Panc1 (cell line): ENCODE data around the gene NUDT15.

Source experiments
- POLR2AphosphoS5 ChIP-seq: IDR thresholded peaks from 2 replicates; pipeline ENCODE4 v1.6.1; 2012; ENCODE audit warnings: mild to moderate bottlenecking, low read depth, low read length, moderate library complexity
- TCF7L2 ChIP-seq: IDR thresholded peaks from 2 replicates; pipeline ENCODE4 v1.6.1; 2011; ENCODE audit warnings: mild to moderate bottlenecking, low read depth, low read length, inconsistent platforms
- TF ChIP-seq, protein P1 (sequence below): fragments of 450-650 bp; IDR thresholded peaks from 2 replicates; pipeline ENCODE4 v1.5.1; 2017; ENCODE audit warnings: mild to moderate bottlenecking
- TF ChIP-seq, protein P2 (sequence below), 2 experiments: IDR thresholded peaks; 2 replicates each; pipeline ENCODE4 v1.6.1; 2011 to 2012; ENCODE audit warnings: low read depth in 2 of 2, control low read depth in 1 of 2, low read length in 1 of 2, mild to moderate bottlenecking in 1 of 2, moderate library complexity in 1 of 2; ENCODE audit not compliant: insufficient read depth in 1 of 2

DNA sequence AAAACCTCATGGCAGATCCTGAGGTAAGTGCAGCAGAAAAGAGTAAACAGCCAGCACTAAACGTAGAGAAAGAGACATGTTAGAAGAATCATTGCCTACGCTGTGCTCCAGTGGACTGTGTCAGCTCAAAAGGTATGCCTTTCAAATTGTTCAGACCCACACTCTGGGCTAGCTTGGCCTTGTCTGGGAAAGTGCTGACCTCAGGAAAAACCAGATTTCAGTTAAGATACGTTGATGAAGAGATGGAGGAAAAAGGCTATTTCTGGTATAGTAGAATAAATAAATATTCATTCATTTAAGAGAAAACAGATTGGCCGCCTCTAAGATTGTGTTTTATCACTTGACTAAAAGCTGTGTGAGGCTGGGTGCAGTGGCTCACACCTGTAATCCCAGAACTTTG is 26.8 kb upstream of the NUDT15 start:
- TF ChIP-seq, protein P1, sequence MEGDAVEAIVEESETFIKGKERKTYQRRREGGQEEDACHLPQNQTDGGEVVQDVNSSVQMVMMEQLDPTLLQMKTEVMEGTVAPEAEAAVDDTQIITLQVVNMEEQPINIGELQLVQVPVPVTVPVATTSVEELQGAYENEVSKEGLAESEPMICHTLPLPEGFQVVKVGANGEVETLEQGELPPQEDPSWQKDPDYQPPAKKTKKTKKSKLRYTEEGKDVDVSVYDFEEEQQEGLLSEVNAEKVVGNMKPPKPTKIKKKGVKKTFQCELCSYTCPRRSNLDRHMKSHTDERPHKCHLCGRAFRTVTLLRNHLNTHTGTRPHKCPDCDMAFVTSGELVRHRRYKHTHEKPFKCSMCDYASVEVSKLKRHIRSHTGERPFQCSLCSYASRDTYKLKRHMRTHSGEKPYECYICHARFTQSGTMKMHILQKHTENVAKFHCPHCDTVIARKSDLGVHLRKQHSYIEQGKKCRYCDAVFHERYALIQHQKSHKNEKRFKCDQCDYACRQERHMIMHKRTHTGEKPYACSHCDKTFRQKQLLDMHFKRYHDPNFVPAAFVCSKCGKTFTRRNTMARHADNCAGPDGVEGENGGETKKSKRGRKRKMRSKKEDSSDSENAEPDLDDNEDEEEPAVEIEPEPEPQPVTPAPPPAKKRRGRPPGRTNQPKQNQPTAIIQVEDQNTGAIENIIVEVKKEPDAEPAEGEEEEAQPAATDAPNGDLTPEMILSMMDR = no peak
- no peak for TF ChIP-seq POLR2AphosphoS5
- TF ChIP-seq TCF7L2 = no peak
- TF ChIP-seq, protein P2, sequence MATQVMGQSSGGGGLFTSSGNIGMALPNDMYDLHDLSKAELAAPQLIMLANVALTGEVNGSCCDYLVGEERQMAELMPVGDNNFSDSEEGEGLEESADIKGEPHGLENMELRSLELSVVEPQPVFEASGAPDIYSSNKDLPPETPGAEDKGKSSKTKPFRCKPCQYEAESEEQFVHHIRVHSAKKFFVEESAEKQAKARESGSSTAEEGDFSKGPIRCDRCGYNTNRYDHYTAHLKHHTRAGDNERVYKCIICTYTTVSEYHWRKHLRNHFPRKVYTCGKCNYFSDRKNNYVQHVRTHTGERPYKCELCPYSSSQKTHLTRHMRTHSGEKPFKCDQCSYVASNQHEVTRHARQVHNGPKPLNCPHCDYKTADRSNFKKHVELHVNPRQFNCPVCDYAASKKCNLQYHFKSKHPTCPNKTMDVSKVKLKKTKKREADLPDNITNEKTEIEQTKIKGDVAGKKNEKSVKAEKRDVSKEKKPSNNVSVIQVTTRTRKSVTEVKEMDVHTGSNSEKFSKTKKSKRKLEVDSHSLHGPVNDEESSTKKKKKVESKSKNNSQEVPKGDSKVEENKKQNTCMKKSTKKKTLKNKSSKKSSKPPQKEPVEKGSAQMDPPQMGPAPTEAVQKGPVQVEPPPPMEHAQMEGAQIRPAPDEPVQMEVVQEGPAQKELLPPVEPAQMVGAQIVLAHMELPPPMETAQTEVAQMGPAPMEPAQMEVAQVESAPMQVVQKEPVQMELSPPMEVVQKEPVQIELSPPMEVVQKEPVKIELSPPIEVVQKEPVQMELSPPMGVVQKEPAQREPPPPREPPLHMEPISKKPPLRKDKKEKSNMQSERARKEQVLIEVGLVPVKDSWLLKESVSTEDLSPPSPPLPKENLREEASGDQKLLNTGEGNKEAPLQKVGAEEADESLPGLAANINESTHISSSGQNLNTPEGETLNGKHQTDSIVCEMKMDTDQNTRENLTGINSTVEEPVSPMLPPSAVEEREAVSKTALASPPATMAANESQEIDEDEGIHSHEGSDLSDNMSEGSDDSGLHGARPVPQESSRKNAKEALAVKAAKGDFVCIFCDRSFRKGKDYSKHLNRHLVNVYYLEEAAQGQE (IDR thresholded peaks at IDR 0.05; ENCODE audit: insufficient read depth in 1 of 2, low read depth in 2 of 2, low read length in 1 of 2) = no peak
